Fibroblast of the aortic adventitia (primary cell): ENCODE measurements around the gene DGCR8. TPM values are rescaled to one million over a fixed set of nuclear protein-coding genes. Genes with fewer than 3 reads are reported as not detected.

Experiments
- DNase-seq: peaks from one replicate; pipeline ENCODE4 v3.0.0-alpha.2; 2010; ENCODE audit warnings: low read depth
- H3K4me3 ChIP-seq: 2 replicates; pipeline ENCODE4 v1.5.1; 2011; ENCODE audit warnings: low read depth, mild to moderate bottlenecking, control low read depth, low read length, moderate library complexity
- CTCF ChIP-seq: IDR thresholded peaks from 2 replicates; pipeline ENCODE4 v1.5.1; 2011; ENCODE audit warnings: mild to moderate bottlenecking, low read length, control low read depth, inconsistent platforms; ENCODE audit not compliant: insufficient read depth
- total RNA-seq: library from RNA; depleted of rRNA; stranded (reverse); fragments of >200 nt; gene quantifications from 2 replicates; pipeline ENCODE4 v1.2.3, GENCODE V29; 2012; ENCODE audit warnings: low replicate concordance

DGCR8 gene
- total RNA-seq, 1 donor: 22.0 TPM

GRCh38 chr22:20128902-20129746, 49.1 kb downstream of the DGCR8 start:
- no peak overlapping the region for H3K4me3 ChIP-seq
- DNase-seq: peak; percentile 16
- TF ChIP-seq CTCF: peak; percentile 34

- H3K4me3 ChIP-seq: no peak overlapping the region
- DNase-seq: no peak
- no peak for TF ChIP-seq CTCF
These were observed 49.6 kb downstream of the DGCR8 start for GRCh38 chr22:20129747-20130014.

GRCh38 chr22:20130319-20130718, 50.3 kb downstream of the DGCR8 start:
- TF ChIP-seq CTCF: no peak
- H3K4me3 ChIP-seq: no peak overlapping the region

DNA sequence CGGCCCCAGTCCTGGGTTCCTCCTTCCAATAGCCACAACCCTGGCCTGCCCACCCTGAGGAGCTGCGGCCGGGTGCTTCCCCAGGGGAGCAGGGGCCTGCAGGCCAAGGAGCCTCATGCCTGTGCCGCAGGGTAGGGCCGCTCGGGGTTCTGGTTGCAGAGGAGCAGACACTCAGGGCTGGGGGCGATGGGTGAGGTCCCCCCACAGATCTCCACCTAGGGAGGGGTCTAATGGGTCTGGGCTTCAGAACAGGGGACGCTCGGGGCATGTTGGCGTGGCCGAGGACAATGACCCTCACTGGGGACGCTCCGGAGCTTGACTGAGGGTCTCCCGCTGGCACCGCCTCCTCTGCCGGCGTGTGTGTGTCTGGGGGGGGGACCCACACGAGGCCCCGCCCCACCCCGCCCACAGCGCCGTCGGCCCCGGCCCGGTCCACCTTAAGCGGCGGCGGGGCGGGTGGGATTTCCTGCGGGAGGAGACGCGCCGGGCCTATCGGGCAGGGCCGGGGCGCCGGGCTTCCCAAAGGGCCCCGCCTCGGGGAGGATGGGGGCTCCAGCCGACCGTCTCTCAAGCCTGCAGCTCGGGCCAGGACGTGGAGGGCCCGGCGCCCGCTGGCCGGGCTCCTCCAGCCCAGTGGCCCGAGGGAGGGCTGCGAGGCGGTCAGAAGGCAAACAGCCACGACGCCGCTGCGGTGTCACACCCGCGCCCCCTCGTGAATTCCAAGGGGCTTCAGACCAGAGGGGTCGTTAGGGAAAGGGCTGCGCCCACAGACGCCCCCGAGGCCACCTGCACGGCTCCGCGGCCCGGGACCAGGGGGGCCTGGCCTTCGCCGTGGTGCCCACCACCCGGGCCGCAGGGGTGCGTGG, 50.9 kb downstream of the DGCR8 start:
- no peak for TF ChIP-seq CTCF
- DNase-seq: peak; percentile 64
- H3K4me3 ChIP-seq: peak overlapping the region; percentile 86

More at GRCh38 chr22:20130319-20130718, 50.3 kb downstream of the DGCR8 start:
- DNase-seq: no peak

DNA sequence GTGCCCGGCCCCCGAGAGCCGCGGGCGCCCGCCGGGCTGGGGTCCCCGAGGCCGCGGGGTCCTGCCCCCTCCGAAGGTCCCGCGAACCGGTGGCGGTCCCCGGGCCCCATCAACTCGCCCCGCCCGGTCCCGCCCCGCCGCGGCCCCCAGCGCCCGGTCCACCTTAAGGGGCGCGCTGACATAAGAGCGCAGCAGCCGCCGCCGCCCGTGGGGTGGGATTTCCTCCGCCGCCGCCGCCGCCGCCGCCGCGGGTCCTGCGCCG, 51.5 kb downstream of the DGCR8 start, which contains the start of gene ZDHHC8:
ZDHHC8 (plus strand) TSS at position 208 of the 262 bp plus-strand sequence. CDS start 144 bp downstream, outside the sequence.
- DNase-seq: no peak
- peak within 1 kb of the TSS; percentile 86 for H3K4me3 ChIP-seq
- no peak for TF ChIP-seq CTCF

DNA sequence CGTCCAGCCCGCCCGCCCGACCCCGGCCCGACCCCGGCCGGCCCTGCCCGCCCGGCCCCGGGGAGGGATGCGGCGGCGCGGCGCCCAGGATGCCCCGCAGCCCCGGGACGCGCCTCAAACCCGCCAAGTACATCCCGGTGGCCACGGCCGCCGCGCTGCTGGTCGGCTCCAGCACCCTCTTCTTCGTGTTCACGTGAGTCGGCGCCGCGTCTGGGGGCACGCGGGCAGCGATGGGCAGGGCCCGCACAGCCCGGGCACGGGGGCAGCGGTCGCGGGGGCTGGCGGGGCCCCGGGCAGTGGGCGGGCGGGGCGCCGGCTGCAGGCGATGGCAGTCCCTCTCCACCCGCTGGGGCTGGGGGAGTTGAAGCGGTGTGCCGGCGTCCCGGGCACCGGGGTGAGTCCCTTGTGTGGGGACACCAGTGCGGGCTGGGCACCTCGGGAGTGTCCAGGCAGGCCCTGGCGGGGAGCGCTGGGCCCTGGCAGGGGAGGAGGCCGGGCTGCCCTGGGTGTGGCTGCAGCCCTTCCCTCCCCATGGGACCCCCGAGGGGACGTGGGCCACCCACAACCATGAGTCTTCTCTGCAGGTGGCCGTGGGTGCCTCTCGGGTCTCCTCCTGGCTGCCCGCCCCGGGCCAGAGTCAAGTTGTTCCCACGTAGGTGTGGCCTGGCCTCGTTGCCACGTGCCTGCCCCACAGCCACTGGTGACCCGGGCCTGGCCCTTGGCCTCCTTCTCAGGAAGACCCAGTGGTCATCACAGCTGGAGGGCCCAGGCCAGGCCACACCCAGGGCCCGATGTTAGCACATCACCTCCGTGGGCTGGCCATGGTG, 52.0 kb downstream of the DGCR8 start:
- no peak for DNase-seq
- peak overlapping the region; percentile 81 for H3K4me3 ChIP-seq
- TF ChIP-seq CTCF: no peak
